WTC11 (cell line): ENCODE results near the gene CEP350. TPM values are rescaled to one million over a fixed set of nuclear protein-coding genes. Genes with fewer than 3 reads are reported as not detected.
A peak's percentile ranks its signal among the peaks of the same experiment; 100 is the strongest.

Experiments used
- ATAC-seq: fragments of 200-7000 bp; cut with Tn5 transposase; 2 replicates; pipeline ENCODE4 v1.10.0; 2021; ENCODE audit warnings: mild to moderate bottlenecking, moderate library complexity
- Bru-seq: library from RNA; stranded (reverse); fragments of 400-500 nt; gene quantifications from one replicate; lab custom pipeline; 2021; lab: Mats Ljungman, UMichigan
- CTCF ChIA-PET: fragments of 300-600 bp; sonication (Branson Sonifier 250); formaldehyde crosslinking; loops from one replicate; lab custom pipeline; 2021; ENCODE audit warnings: antibody characterized with exemption; lab: Charles Lee
- POLR2A ChIA-PET: fragments of 350-600 bp; sonication (Branson Sonifier 250); formaldehyde crosslinking; loops from one replicate; lab custom pipeline; 2021; ENCODE audit warnings: antibody characterized with exemption; lab: Charles Lee
- DNase-seq: peaks from one replicate; pipeline ENCODE4 v3.0.0; 2021; ENCODE audit warnings: low spot score
- H3K27ac Mint-ChIP-seq: 2 replicates; pipeline ENCODE4 v1.8.0; 2021; ENCODE audit warnings: mixed read lengths
- H3K27me3 Mint-ChIP-seq: 2 replicates; pipeline ENCODE4 v1.8.0; 2021; ENCODE audit warnings: low read depth, mild to moderate bottlenecking, moderate library complexity, mixed read lengths
- H3K36me3 Mint-ChIP-seq: 2 replicates; pipeline ENCODE4 v1.8.0; 2021; ENCODE audit warnings: mixed read lengths
- H3K4me1 Mint-ChIP-seq: 2 replicates; pipeline ENCODE4 v1.8.0; 2022; ENCODE audit warnings: mixed read lengths
- H3K4me3 Mint-ChIP-seq: 2 replicates; pipeline ENCODE4 v1.8.0; 2021; ENCODE audit warnings: mild to moderate bottlenecking, moderate library complexity, mixed read lengths
- H3K9me3 Mint-ChIP-seq: 2 replicates; pipeline ENCODE4 v1.8.0; 2021; ENCODE audit warnings: mixed read lengths
- ATF3 ChIP-seq: sonication (generic); formaldehyde crosslinking; conservative IDR thresholded peaks from 2 replicates; pipeline ENCODE4 v1.8.1; 2022; ENCODE audit warnings: mild to moderate bottlenecking, missing genetic modification reagents
- CREM ChIP-seq: sonication (generic); formaldehyde crosslinking; IDR thresholded peaks from 2 replicates; pipeline ENCODE4 v1.8.1; 2022; ENCODE audit warnings: mild to moderate bottlenecking, missing genetic modification reagents, moderate library complexity
- ESRRA ChIP-seq: sonication (generic); formaldehyde crosslinking; IDR thresholded peaks from 2 replicates; pipeline ENCODE4 v1.8.1; 2022; ENCODE audit warnings: mild to moderate bottlenecking, missing genetic modification reagents, borderline replicate concordance
- ETV6 ChIP-seq: sonication (generic); formaldehyde crosslinking; IDR thresholded peaks from 2 replicates; pipeline ENCODE4 v1.8.1; 2022; ENCODE audit warnings: mild to moderate bottlenecking, missing genetic modification reagents
- FOXK1 ChIP-seq: sonication (generic); formaldehyde crosslinking; IDR thresholded peaks from 2 replicates; pipeline ENCODE4 v1.8.0; 2022; ENCODE audit warnings: mild to moderate bottlenecking, moderate library complexity, missing genetic modification reagents
- FOXP4 ChIP-seq: sonication (generic); formaldehyde crosslinking; IDR thresholded peaks from 2 replicates; pipeline ENCODE4 v1.8.0; 2022; ENCODE audit warnings: mild to moderate bottlenecking, missing genetic modification reagents
- JUN ChIP-seq: sonication (generic); formaldehyde crosslinking; IDR thresholded peaks from 2 replicates; pipeline ENCODE4 v1.8.0; 2023; ENCODE audit warnings: mild to moderate bottlenecking, missing genetic modification reagents
- KAT7 ChIP-seq: sonication (generic); formaldehyde crosslinking; IDR thresholded peaks from 2 replicates; pipeline ENCODE4 v1.8.1; 2023; ENCODE audit warnings: missing genetic modification reagents, mild to moderate bottlenecking, borderline replicate concordance
- MAX ChIP-seq: sonication (generic); formaldehyde crosslinking; IDR thresholded peaks from 2 replicates; pipeline ENCODE4 v1.8.0; 2022; ENCODE audit warnings: mild to moderate bottlenecking, missing genetic modification reagents
- MYBL2 ChIP-seq: sonication (generic); formaldehyde crosslinking; IDR thresholded peaks from 2 replicates; pipeline ENCODE4 v1.8.1; 2023; ENCODE audit warnings: mild to moderate bottlenecking, moderate library complexity, missing genetic modification reagents
- RELA ChIP-seq: sonication (generic); formaldehyde crosslinking; IDR thresholded peaks from 2 replicates; pipeline ENCODE4 v1.8.1; 2022; ENCODE audit warnings: missing genetic modification reagents, mild to moderate bottlenecking, borderline replicate concordance
- SP1 ChIP-seq: sonication (generic); formaldehyde crosslinking; conservative IDR thresholded peaks from 2 replicates; pipeline ENCODE4 v1.8.1; 2022; ENCODE audit warnings: missing genetic modification reagents
- TCF7 ChIP-seq: sonication (generic); formaldehyde crosslinking; IDR thresholded peaks from 2 replicates; pipeline ENCODE4 v1.8.0; 2022; ENCODE audit warnings: mild to moderate bottlenecking, low read depth, missing genetic modification reagents, moderate library complexity
- USF1 ChIP-seq: sonication (generic); formaldehyde crosslinking; IDR thresholded peaks from 2 replicates; pipeline ENCODE4 v1.8.0; 2022; ENCODE audit warnings: mild to moderate bottlenecking, missing genetic modification reagents
- ZNF121 ChIP-seq: sonication (generic); formaldehyde crosslinking; IDR thresholded peaks from 2 replicates; pipeline ENCODE4 v1.8.0; 2023; ENCODE audit warnings: missing genetic modification reagents
- ZNF396 ChIP-seq: fragments of 250-450 bp; sonication (Bioruptor Pico); IDR thresholded peaks from 2 replicates; pipeline ENCODE4 v1.8.0; 2021; ENCODE audit warnings: mild to moderate bottlenecking, moderate library complexity, borderline replicate concordance
- long read RNA-seq, 3 experiments: library from RNA in 1 of 3; library from capped mRNA in 1 of 3; library from polyadenylated mRNA in 1 of 3; unstranded in 2 of 3; stranded (forward) in 1 of 3; transcript quantifications; one replicate each; pipeline ENCODE4 v2.0.0, GENCODE V29; 2021
- total RNA-seq: library from RNA; stranded (reverse); gene quantifications from 3 replicates; pipeline ENCODE4 v1.2.3, GENCODE V29; 2021
- TF ChIP-seq, protein P1 (sequence below): sonication (generic); formaldehyde crosslinking; IDR thresholded peaks from 2 replicates; pipeline ENCODE4 v1.8.1; 2022; ENCODE audit warnings: mild to moderate bottlenecking, missing genetic modification reagents, moderate library complexity, borderline replicate concordance
- TF ChIP-seq, protein P2 (sequence below): sonication (generic); formaldehyde crosslinking; IDR thresholded peaks from 2 replicates; pipeline ENCODE4 v1.8.1; 2023; ENCODE audit warnings: mild to moderate bottlenecking, missing genetic modification reagents, borderline replicate concordance
- TF ChIP-seq, protein P3 (sequence below): sonication (generic); formaldehyde crosslinking; IDR thresholded peaks from 2 replicates; pipeline ENCODE4 v1.8.1; 2023; ENCODE audit warnings: mild to moderate bottlenecking, moderate library complexity, missing genetic modification reagents
- TF ChIP-seq, protein P4 (sequence below): sonication (generic); formaldehyde crosslinking; IDR thresholded peaks from 2 replicates; pipeline ENCODE4 v1.8.1; 2022; ENCODE audit warnings: mild to moderate bottlenecking, moderate library complexity, missing genetic modification reagents
- TF ChIP-seq, protein P5 (sequence below): sonication (generic); formaldehyde crosslinking; IDR thresholded peaks from 2 replicates; pipeline ENCODE4 v1.8.1; 2022; ENCODE audit warnings: low read depth, mild to moderate bottlenecking, moderate library complexity, missing genetic modification reagents, borderline replicate concordance

The CEP350 gene
- total RNA-seq (34.2 to 36.7 TPM (median 35.4 TPM) in 3 replicates), Bru-seq, nascent RNA (percentile 80 among the genes with signal in this experiment)
- long read RNA-seq, experiment 1, partial matches to known transcripts = 24 of 41 reads
- long read RNA-seq, experiment 1, other reads (novel, unspliced or antisense) = 15 of 41 reads
- long read RNA-seq, experiment 2, partial matches to known transcripts = 9 of 23 reads
- long read RNA-seq, experiment 2, other reads (novel, unspliced or antisense) = 13 of 23 reads
- long read RNA-seq, experiment 3, partial matches to known transcripts = 0 of 1 reads
- long read RNA-seq, experiment 3, other reads (novel, unspliced or antisense) = 1 of 1 reads

DNA sequence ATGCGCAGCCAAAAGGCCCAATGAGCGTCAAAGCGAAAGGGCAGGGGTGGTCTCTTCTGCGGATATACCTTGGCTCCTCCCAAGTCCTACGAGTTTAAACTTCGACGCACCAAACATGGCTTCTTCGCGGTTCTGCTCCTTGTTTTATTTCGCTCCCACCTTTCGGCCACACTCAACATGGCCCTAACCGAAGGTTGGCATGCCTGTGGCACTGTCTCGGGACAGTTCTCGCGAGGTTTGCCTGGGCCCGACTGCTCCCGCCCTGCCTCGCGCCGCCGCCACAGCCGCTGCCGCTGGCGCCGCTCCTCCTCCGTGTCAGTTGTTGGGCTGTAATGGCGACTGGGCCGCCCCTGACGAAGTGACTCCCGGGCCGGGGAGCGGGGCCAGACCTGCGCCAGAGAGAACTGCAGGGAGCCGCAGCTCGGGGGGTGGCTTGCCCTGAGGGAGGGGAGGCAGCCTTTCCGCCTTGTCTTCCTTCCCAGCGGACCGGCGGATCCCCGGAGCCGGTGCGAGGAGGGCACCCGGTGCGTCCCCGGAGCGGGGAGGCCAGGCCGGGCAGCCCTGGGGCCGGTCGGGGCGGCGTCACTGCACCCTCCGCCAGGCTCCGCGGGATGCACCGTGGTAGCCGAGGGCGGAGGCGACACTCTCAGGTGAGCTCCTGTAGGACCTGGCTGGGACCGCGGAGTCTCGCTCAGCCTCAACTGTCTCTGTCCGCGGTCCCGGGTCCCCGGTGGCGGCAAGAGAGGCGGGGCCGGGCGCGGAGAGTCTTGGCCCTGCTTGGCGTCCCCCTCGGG, at the start of gene CEP350:
Gene CEP350 (plus strand): TSS at position 318 of the 794 bp plus-strand sequence. CDS start 31,372 bp downstream, outside the sequence.
- peak within 1 kb of the TSS; percentile 95 for H3K27ac Mint-ChIP-seq
- POLR2A ChIA-PET = interaction anchor here (1.4 kb wide), 1 partner anchor 72 kb away, joined by 11 read pairs; the partner anchor contains the start of gene TOR1AIP1
- peak; percentile 98 for DNase-seq
- no peaks in the 10 kb centered on the region for H3K36me3 Mint-ChIP-seq
- peak within 1 kb of the TSS; percentile 85 for H3K4me3 Mint-ChIP-seq
- H3K4me1 Mint-ChIP-seq = peaks cover 24% of the 10 kb centered on the region
- CTCF ChIA-PET = interaction anchor here (1.0 kb wide), 2 partner anchors 140 to 145 kb away, joined by 4 to 6 read pairs; no protein-coding TSS in a partner anchor
- H3K27me3 Mint-ChIP-seq = no peaks in the 10 kb centered on the region
- ATAC-seq = peak; percentile 97
- H3K9me3 Mint-ChIP-seq = no peaks in the 10 kb centered on the region
- TF ChIP-seq, protein P1, sequence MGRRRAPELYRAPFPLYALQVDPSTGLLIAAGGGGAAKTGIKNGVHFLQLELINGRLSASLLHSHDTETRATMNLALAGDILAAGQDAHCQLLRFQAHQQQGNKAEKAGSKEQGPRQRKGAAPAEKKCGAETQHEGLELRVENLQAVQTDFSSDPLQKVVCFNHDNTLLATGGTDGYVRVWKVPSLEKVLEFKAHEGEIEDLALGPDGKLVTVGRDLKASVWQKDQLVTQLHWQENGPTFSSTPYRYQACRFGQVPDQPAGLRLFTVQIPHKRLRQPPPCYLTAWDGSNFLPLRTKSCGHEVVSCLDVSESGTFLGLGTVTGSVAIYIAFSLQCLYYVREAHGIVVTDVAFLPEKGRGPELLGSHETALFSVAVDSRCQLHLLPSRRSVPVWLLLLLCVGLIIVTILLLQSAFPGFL (CRISPR knock-in tag) = no peak
- TF ChIP-seq RELA (CRISPR knock-in tag) (peak; percentile 92; the same call in 1 of the 2 replicates), SP1 (peak; percentile 79), FOXK1 (CRISPR knock-in tag) (peak; percentile 88; the same call in 1 of the 2 replicates), USF1 (CRISPR knock-in tag) (0 out of 2 replicates have a peak, but pooled peaks have one; percentile 45), MYBL2 (CRISPR knock-in tag) (peak; percentile 90), MAX (CRISPR knock-in tag) (peak; percentile 50), ESRRA (peak; percentile 84), ZNF396 (CRISPR knock-in tag) (no peak), CREM (peak; percentile 65; the same call in 1 of the 2 replicates), FOXP4 (CRISPR knock-in tag) (peak; percentile 74; the same call in 1 of the 2 replicates), ATF3 (CRISPR knock-in tag) (no peak), ETV6 (CRISPR knock-in tag) (peak; percentile 18; the same call in 1 of the 2 replicates), KAT7 (CRISPR knock-in tag) (peak; percentile 97), ZNF121 (CRISPR knock-in tag) (no peak), JUN (CRISPR knock-in tag) (peak; percentile 39; the same call in 1 of the 2 replicates), TCF7 (CRISPR knock-in tag) (no peak)
- TF ChIP-seq, protein P2, sequence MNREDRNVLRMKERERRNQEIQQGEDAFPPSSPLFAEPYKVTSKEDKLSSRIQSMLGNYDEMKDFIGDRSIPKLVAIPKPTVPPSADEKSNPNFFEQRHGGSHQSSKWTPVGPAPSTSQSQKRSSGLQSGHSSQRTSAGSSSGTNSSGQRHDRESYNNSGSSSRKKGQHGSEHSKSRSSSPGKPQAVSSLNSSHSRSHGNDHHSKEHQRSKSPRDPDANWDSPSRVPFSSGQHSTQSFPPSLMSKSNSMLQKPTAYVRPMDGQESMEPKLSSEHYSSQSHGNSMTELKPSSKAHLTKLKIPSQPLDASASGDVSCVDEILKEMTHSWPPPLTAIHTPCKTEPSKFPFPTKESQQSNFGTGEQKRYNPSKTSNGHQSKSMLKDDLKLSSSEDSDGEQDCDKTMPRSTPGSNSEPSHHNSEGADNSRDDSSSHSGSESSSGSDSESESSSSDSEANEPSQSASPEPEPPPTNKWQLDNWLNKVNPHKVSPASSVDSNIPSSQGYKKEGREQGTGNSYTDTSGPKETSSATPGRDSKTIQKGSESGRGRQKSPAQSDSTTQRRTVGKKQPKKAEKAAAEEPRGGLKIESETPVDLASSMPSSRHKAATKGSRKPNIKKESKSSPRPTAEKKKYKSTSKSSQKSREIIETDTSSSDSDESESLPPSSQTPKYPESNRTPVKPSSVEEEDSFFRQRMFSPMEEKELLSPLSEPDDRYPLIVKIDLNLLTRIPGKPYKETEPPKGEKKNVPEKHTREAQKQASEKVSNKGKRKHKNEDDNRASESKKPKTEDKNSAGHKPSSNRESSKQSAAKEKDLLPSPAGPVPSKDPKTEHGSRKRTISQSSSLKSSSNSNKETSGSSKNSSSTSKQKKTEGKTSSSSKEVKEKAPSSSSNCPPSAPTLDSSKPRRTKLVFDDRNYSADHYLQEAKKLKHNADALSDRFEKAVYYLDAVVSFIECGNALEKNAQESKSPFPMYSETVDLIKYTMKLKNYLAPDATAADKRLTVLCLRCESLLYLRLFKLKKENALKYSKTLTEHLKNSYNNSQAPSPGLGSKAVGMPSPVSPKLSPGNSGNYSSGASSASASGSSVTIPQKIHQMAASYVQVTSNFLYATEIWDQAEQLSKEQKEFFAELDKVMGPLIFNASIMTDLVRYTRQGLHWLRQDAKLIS (CRISPR knock-in tag) = no peak; the same call in 1 of the 2 replicates
- TF ChIP-seq, protein P3, sequence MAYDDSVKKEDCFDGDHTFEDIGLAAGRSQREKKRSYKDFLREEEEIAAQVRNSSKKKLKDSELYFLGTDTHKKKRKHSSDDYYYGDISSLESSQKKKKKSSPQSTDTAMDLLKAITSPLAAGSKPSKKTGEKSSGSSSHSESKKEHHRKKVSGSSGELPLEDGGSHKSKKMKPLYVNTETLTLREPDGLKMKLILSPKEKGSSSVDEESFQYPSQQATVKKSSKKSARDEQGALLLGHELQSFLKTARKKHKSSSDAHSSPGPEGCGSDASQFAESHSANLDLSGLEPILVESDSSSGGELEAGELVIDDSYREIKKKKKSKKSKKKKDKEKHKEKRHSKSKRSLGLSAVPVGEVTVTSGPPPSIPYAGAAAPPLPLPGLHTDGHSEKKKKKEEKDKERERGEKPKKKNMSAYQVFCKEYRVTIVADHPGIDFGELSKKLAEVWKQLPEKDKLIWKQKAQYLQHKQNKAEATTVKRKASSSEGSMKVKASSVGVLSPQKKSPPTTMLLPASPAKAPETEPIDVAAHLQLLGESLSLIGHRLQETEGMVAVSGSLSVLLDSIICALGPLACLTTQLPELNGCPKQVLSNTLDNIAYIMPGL (CRISPR knock-in tag) = peak; percentile 93
- TF ChIP-seq, protein P4, sequence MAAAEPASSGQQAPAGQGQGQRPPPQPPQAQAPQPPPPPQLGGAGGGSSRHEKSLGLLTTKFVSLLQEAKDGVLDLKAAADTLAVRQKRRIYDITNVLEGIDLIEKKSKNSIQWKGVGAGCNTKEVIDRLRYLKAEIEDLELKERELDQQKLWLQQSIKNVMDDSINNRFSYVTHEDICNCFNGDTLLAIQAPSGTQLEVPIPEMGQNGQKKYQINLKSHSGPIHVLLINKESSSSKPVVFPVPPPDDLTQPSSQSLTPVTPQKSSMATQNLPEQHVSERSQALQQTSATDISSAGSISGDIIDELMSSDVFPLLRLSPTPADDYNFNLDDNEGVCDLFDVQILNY (CRISPR knock-in tag) = peak; percentile 90
- TF ChIP-seq, protein P5, sequence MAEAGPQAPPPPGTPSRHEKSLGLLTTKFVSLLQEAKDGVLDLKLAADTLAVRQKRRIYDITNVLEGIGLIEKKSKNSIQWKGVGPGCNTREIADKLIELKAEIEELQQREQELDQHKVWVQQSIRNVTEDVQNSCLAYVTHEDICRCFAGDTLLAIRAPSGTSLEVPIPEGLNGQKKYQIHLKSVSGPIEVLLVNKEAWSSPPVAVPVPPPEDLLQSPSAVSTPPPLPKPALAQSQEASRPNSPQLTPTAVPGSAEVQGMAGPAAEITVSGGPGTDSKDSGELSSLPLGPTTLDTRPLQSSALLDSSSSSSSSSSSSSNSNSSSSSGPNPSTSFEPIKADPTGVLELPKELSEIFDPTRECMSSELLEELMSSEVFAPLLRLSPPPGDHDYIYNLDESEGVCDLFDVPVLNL (CRISPR knock-in tag) = peak; percentile 29; the same call in 1 of the 2 replicates
